ENCODE results near the gene PHC1. TPM values are rescaled to one million over a fixed set of nuclear protein-coding genes. Genes with fewer than 3 reads are reported as not detected.

The PHC1 gene
- total and polyA plus RNA-seq, 4 donors: 33.4 to 92.6 (median 68.9) TPM

DNA sequence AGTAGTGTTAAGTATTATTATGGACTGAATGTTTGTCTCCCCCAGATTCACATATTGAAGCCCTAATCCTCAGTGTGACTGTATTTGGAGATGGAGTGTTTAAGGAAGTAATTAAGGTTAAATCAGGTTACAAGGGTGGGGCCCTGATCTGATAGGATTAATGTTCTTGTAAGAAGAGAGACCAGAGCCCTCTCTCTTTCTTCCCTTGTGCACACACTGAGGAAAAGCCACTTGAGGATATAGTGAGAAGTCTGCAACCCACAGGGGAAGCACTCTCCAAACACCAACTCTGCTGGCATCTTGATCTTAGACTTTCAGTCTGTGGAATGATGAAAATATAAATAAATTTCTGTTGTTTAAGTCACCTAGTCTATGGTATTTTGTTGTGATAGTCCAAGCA lies 72.9 kb downstream of the PHC1 start:
- Histone ChIP-seq H3K27me3 (ENCODE audit: control insufficient read depth, insufficient read depth, low read length) (no peaks in the 10 kb centered on the region), H3K4me1 (ENCODE audit: control insufficient read depth, insufficient read depth, low read length) (no peaks in the 10 kb centered on the region), H3K27ac (ENCODE audit: low read depth, low read length) (no peak overlapping the region), H3K4me3 (ENCODE audit: low read depth, low read length) (no peak overlapping the region), H3K36me3 (ENCODE audit: control insufficient read depth, insufficient read depth, low read length) (no peaks in the 10 kb centered on the region), H3K9me3 (ENCODE audit: control insufficient read depth, insufficient read depth, low read length) (peaks cover 2% of the 10 kb centered on the region)
- DNase-seq (ENCODE audit: low read depth in 4 of 6, low spot score in 6 of 6): no peak

GRCh38 chr12:8987685-8988084 lies 73.4 kb downstream of the PHC1 start:
- Histone ChIP-seq H3K27me3 (ENCODE audit: control insufficient read depth, insufficient read depth, low read length) (no peaks in the 10 kb centered on the region), H3K36me3 (ENCODE audit: control insufficient read depth, insufficient read depth, low read length) (no peaks in the 10 kb centered on the region), H3K27ac (ENCODE audit: low read depth, low read length) (no peak overlapping the region), H3K4me3 (ENCODE audit: low read depth, low read length) (no peak overlapping the region), H3K9me3 (ENCODE audit: control insufficient read depth, insufficient read depth, low read length) (peaks cover 2% of the 10 kb centered on the region), H3K4me1 (ENCODE audit: control insufficient read depth, insufficient read depth, low read length) (no peaks in the 10 kb centered on the region)
- DNase-seq (ENCODE audit: low read depth in 4 of 6, low spot score in 6 of 6): no peak
- WGBS (ENCODE audit: insufficient coverage): no CpG with 5 or more reads among the region's 1 CpG

GRCh38 chr12:8989413-8989812 lies 75.1 kb downstream of the PHC1 start, which contains the start of gene KLRG1:
TSS of gene KLRG1 (plus strand) at chr12:8989546. CDS start at chr12:8989636, 90 bp downstream.
- Histone ChIP-seq H3K4me1 (ENCODE audit: control insufficient read depth, insufficient read depth, low read length) (no peaks in the 10 kb centered on the region), H3K27me3 (ENCODE audit: control insufficient read depth, insufficient read depth, low read length) (no peaks in the 10 kb centered on the region), H3K9me3 (ENCODE audit: control insufficient read depth, insufficient read depth, low read length) (no peaks in the 10 kb centered on the region), H3K27ac (ENCODE audit: low read depth, low read length) (no peak within 1 kb of the TSS), H3K36me3 (ENCODE audit: control insufficient read depth, insufficient read depth, low read length) (no peaks in the 10 kb centered on the region), H3K4me3 (ENCODE audit: low read depth, low read length) (no peak within 1 kb of the TSS)
- DNase-seq (ENCODE audit: low read depth in 4 of 6, low spot score in 6 of 6): no peak
- WGBS (ENCODE audit: insufficient coverage): 95% methylated on average over 2 of the region's 2 CpGs

Other genes with a start within 250 kb of the PHC1 start
- gene RIMKLB, start 216.5 kb upstream of the PHC1 start, total RNA-seq: 100 to 1,000 TPM; 107 to 125 TPM
- 100 to 1,000 TPM; 167 to 203 TPM for gene RIMKLB, start 216.5 kb upstream of the PHC1 start, polyA plus RNA-seq (ENCODE audit: insufficient read length in 2 of 2)
- 1 to 10 TPM; 3.4 TPM for gene A2ML1, start 91.9 kb upstream of the PHC1 start, total RNA-seq
- 1 to 10 TPM; 5.9 to 6.2 TPM for gene A2ML1, start 91.9 kb upstream of the PHC1 start, polyA plus RNA-seq (ENCODE audit: insufficient read length in 2 of 2)
- 100 to 1,000 TPM; 107 to 129 TPM for gene M6PR, start 35.1 kb downstream of the PHC1 start, total RNA-seq
- 100 to 1,000 TPM; 101 to 122 TPM for gene M6PR, start 35.1 kb downstream of the PHC1 start, polyA plus RNA-seq (ENCODE audit: insufficient read length in 2 of 2)
- gene KLRG1, start 75.0 kb downstream of the PHC1 start, total RNA-seq: 1 to 10 TPM; 4.5 to 9.4 TPM
- 1 to 10 TPM; 5.4 to 6.7 TPM for gene KLRG1, start 75.0 kb downstream of the PHC1 start, polyA plus RNA-seq (ENCODE audit: insufficient read length in 2 of 2)
- 100 to 1,000 TPM; 175 to 263 TPM for gene A2M, start 201.4 kb downstream of the PHC1 start, total RNA-seq
- 100 to 1,000 TPM; 177 to 218 TPM for gene A2M, start 201.4 kb downstream of the PHC1 start, polyA plus RNA-seq (ENCODE audit: insufficient read length in 2 of 2)